Mesenchymal stem cell (in vitro differentiated cells and primary cell): ENCODE data around the gene LPP.

Experiments
- DNase-seq: peaks from one replicate; pipeline ENCODE4 v3.0.0-alpha.2; 2013
- H2AFZ ChIP-seq: one replicate; pipeline ENCODE4 v1.6.1; 2013; ENCODE audit warnings: low read depth, mild to moderate bottlenecking, control low read depth, inconsistent platforms, low read length, moderate library complexity
- H2AK5ac ChIP-seq: 2 replicates; pipeline ENCODE4 v1.6.1; 2013; ENCODE audit warnings: low read length, moderate library complexity, mild to moderate bottlenecking, inconsistent platforms; ENCODE audit not compliant: severe bottlenecking
- H2BK120ac ChIP-seq: one replicate; pipeline ENCODE4 v1.6.1; 2013; ENCODE audit warnings: low read depth, mild to moderate bottlenecking, inconsistent platforms, low read length, moderate library complexity
- H2BK12ac ChIP-seq, 2 experiments: one replicate each; pipeline ENCODE4 v1.6.1; 2013; ENCODE audit warnings: inconsistent platforms in 2 of 2, low read length in 2 of 2, mild to moderate bottlenecking in 2 of 2, moderate library complexity in 2 of 2, control low read depth in 1 of 2
- H2BK15ac ChIP-seq: one replicate; pipeline ENCODE4 v1.6.1; 2013; ENCODE audit warnings: mild to moderate bottlenecking, low read depth, inconsistent platforms; ENCODE audit not compliant: poor library complexity, severe bottlenecking
- H2BK5ac ChIP-seq: 2 replicates; pipeline ENCODE4 v1.6.1; 2013; ENCODE audit warnings: low read depth, mild to moderate bottlenecking, low read length, control low read depth, inconsistent platforms; ENCODE audit not compliant: poor library complexity, severe bottlenecking
- H3K14ac ChIP-seq, 2 experiments: one replicate each; pipeline ENCODE4 v1.6.1; 2013; ENCODE audit warnings: inconsistent platforms in 2 of 2, low read length in 2 of 2, control low read depth in 1 of 2, mild to moderate bottlenecking in 1 of 2, moderate library complexity in 1 of 2
- H3K18ac ChIP-seq, 2 experiments: one replicate each; pipeline ENCODE4 v1.6.1; 2013; ENCODE audit warnings: inconsistent platforms in 2 of 2, low read length in 2 of 2, control low read depth in 1 of 2, low read depth in 1 of 2, mild to moderate bottlenecking in 1 of 2
- H3K23ac ChIP-seq, 2 experiments: one replicate each; pipeline ENCODE4 v1.6.1; 2013; ENCODE audit warnings: inconsistent platforms in 2 of 2, low read length in 2 of 2, mild to moderate bottlenecking in 2 of 2, moderate library complexity in 2 of 2, control low read depth in 1 of 2
- H3K27ac ChIP-seq: 2 replicates; pipeline ENCODE4 v1.5.1; 2013; ENCODE audit warnings: mild to moderate bottlenecking, moderate library complexity, low read length, control low read depth, inconsistent platforms; ENCODE audit not compliant: poor library complexity, severe bottlenecking
- H3K27me3 ChIP-seq, 2 experiments: 2 replicates each; pipeline versions ENCODE4 v1.6.1 to v1.7.0; 2013; ENCODE audit warnings: low read length in 2 of 2, mild to moderate bottlenecking in 2 of 2, moderate library complexity in 2 of 2, control low read depth in 1 of 2, inconsistent platforms in 1 of 2; ENCODE audit not compliant: control insufficient read depth in 1 of 2, insufficient read depth in 1 of 2
- H3K36me3 ChIP-seq, 2 experiments: 2 replicates each; pipeline versions ENCODE4 v1.6.1 to v1.7.0; 2013; ENCODE audit warnings: low read length in 2 of 2, control low read depth in 1 of 2, inconsistent platforms in 1 of 2, low read depth in 1 of 2, mild to moderate bottlenecking in 1 of 2; ENCODE audit not compliant: insufficient read depth in 2 of 2, control insufficient read depth in 1 of 2
- H3K4ac ChIP-seq, 2 experiments: one replicate each; pipeline ENCODE4 v1.6.1; 2013; ENCODE audit warnings: inconsistent platforms in 2 of 2, low read length in 2 of 2, mild to moderate bottlenecking in 2 of 2, moderate library complexity in 2 of 2, control low read depth in 1 of 2, low read depth in 1 of 2
- H3K4me1 ChIP-seq: 2 replicates; pipeline ENCODE4 v1.6.1; 2013; ENCODE audit warnings: low read depth, low read length, control low read depth; ENCODE audit not compliant: control insufficient read depth, insufficient read depth
- H3K4me2 ChIP-seq: 2 replicates; pipeline ENCODE4 v1.6.1; 2013; ENCODE audit warnings: low read length, mild to moderate bottlenecking, inconsistent platforms; ENCODE audit not compliant: poor library complexity, severe bottlenecking
- H3K4me3 ChIP-seq, 2 experiments: 2 replicates each; pipeline versions ENCODE4 v1.5.1 to v1.7.0; 2013; ENCODE audit warnings: low read length in 2 of 2, mild to moderate bottlenecking in 2 of 2, control low read depth in 1 of 2, low read depth in 1 of 2; ENCODE audit not compliant: insufficient read depth in 1 of 2
- H3K79me1 ChIP-seq: replicated peaks from 2 replicates; pipeline ENCODE4 v1.6.1; 2013; ENCODE audit warnings: mild to moderate bottlenecking, control low read depth, low read length, inconsistent platforms; ENCODE audit not compliant: poor library complexity, severe bottlenecking
- H3K9ac ChIP-seq: 2 replicates; pipeline ENCODE4 v1.7.0; 2013; ENCODE audit warnings: mild to moderate bottlenecking, low read length, moderate library complexity
- H3K9me3 ChIP-seq: 2 replicates; pipeline ENCODE4 v1.7.0; 2013; ENCODE audit warnings: mild to moderate bottlenecking, low read length; ENCODE audit not compliant: control insufficient read depth
- H4K8ac ChIP-seq: one replicate; pipeline ENCODE4 v1.6.1; 2013; ENCODE audit warnings: inconsistent platforms, mild to moderate bottlenecking, low read length, moderate library complexity
- H4K91ac ChIP-seq: one replicate; pipeline ENCODE4 v1.6.1; 2013; ENCODE audit warnings: mild to moderate bottlenecking, low read length, inconsistent platforms
- WGBS: methylation state at CpG from one replicate; pipeline ENCODE4 v1.1.7; 2013; ENCODE audit warnings: mixed read lengths; 5-methylcytosine and 5-hydroxymethylcytosine counted together

LPP gene

DNA sequence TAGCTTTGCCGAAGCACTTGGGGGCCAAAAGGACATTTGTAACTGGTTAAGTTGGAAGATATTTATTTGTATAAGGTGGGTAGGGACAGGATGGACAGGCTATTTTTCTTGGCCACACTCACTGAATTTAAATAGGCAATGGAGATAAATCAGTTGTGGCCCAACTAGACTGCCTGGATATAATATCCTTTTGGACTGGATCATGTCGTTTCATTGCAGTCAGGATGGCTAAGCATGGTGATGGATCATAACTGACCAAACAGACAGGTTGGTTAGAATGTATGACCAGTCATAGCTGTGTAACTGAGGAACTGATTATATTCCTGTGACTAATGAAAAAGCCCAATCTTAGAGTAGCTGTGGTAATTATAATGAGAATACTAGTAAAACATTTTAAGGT lies 284.0 kb downstream of the LPP start:
- Histone ChIP-seq H3K36me3 (peaks cover 0 to 8% of the 10 kb centered on the region in 2 experiments), H2AFZ (no peak overlapping the region), H3K4me1 (no peaks in the 10 kb centered on the region), H3K4ac (no peak overlapping the region), H3K4me2 (no peak overlapping the region), H3K23ac (no peak overlapping the region), H3K9ac (no peak overlapping the region), H3K27me3 (no peaks in the 10 kb centered on the region), H4K8ac (no peak overlapping the region), H3K79me1 (peaks cover 14% of the 10 kb centered on the region), H3K9me3 (no peaks in the 10 kb centered on the region), H2BK15ac (no peak overlapping the region), H3K4me3 (no peak overlapping the region), H2BK5ac (no peak overlapping the region), H4K91ac (no peak overlapping the region), H2AK5ac (no peak overlapping the region), H3K27ac (no peak overlapping the region), H3K18ac (peak overlapping the region in 1 of 2 experiments; percentile 60), H2BK12ac (no peak overlapping the region), H3K14ac (no peak overlapping the region), H2BK120ac (no peak overlapping the region)
- DNase-seq = no peak
- 83% methylated on average over 2 of the region's 2 CpGs for WGBS

DNA sequence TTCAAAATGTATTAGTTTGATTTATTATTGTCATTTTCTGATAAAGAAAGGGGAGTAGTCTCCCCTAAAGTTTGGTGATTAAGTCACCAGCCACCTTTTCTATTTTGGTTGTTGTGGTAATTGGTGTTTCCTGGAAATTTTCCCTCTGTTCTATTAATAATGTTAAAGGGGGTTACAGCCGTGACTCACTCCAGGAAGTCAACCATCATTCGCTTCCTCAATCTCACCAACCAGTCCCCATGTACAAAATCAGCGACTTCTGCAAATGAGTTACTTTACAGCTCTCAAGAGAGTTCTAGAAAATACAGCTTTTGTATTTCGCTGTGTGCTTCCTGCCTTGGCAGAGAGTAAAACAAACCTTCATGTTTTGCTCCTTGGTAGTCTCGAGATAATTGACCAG lies 285.1 kb downstream of the LPP start:
- H3K9me3 ChIP-seq = no peaks in the 10 kb centered on the region
- peaks cover 0 to 11% of the 10 kb centered on the region in 2 experiments for H3K36me3 ChIP-seq
- H2BK15ac ChIP-seq = no peak overlapping the region
- H4K8ac ChIP-seq = no peak overlapping the region
- H2AFZ ChIP-seq = no peak overlapping the region
- peaks cover 17% of the 10 kb centered on the region for H3K79me1 ChIP-seq
- no peak overlapping the region for H2BK5ac ChIP-seq
- no peak overlapping the region for H4K91ac ChIP-seq
- H3K4me2 ChIP-seq = no peak overlapping the region
- H3K9ac ChIP-seq = no peak overlapping the region
- H3K4me1 ChIP-seq = no peaks in the 10 kb centered on the region
- no peak overlapping the region for H2AK5ac ChIP-seq
- peak overlapping the region; percentile 47 for H3K27ac ChIP-seq
- no peak overlapping the region for H3K14ac ChIP-seq
- no peak overlapping the region for H2BK120ac ChIP-seq
- H3K27me3 ChIP-seq = no peaks in the 10 kb centered on the region
- no peak overlapping the region for H2BK12ac ChIP-seq
- DNase-seq = peak; percentile 79
- no peak overlapping the region for H3K23ac ChIP-seq
- H3K18ac ChIP-seq = peak overlapping the region in 1 of 2 experiments; percentile 55
- H3K4ac ChIP-seq = no peak overlapping the region
- H3K4me3 ChIP-seq = no peak overlapping the region
- 7% methylated on average over 5 of the region's 5 CpGs for WGBS

- Histone ChIP-seq H3K9me3 (no peaks in the 10 kb centered on the region), H3K36me3 (peaks cover 0 to 11% of the 10 kb centered on the region in 2 experiments), H3K14ac (no peak overlapping the region), H2BK15ac (no peak overlapping the region), H3K4me1 (no peaks in the 10 kb centered on the region), H2BK12ac (no peak overlapping the region), H2AK5ac (no peak overlapping the region), H2BK5ac (no peak overlapping the region), H3K4ac (no peak overlapping the region), H3K27me3 (no peaks in the 10 kb centered on the region), H4K91ac (no peak overlapping the region), H2AFZ (no peak overlapping the region), H4K8ac (no peak overlapping the region), H3K27ac (no peak overlapping the region), H3K18ac (no peak overlapping the region), H3K4me2 (no peak overlapping the region), H3K79me1 (peaks cover 17% of the 10 kb centered on the region), H3K23ac (no peak overlapping the region), H3K4me3 (no peak overlapping the region), H2BK120ac (no peak overlapping the region), H3K9ac (no peak overlapping the region)
- peak; percentile 61 for DNase-seq
- WGBS = 50% methylated on average over 1 of the region's 1 CpG
Measured at GRCh38 chr3:188440340-188440972, 286.5 kb downstream of the LPP start.

- Histone ChIP-seq H3K27ac (no peak overlapping the region), H3K4me3 (no peak overlapping the region), H3K9me3 (no peaks in the 10 kb centered on the region), H3K4me1 (no peaks in the 10 kb centered on the region), H2BK120ac (no peak overlapping the region), H2BK5ac (no peak overlapping the region), H4K91ac (no peak overlapping the region), H2BK12ac (no peak overlapping the region), H3K4ac (no peak overlapping the region), H3K4me2 (no peak overlapping the region), H3K23ac (no peak overlapping the region), H3K36me3 (peaks cover 0 to 11% of the 10 kb centered on the region in 2 experiments), H3K79me1 (peaks cover 19% of the 10 kb centered on the region), H3K9ac (no peak overlapping the region), H3K27me3 (no peaks in the 10 kb centered on the region), H2AK5ac (no peak overlapping the region), H3K14ac (no peak overlapping the region), H3K18ac (no peak overlapping the region), H2AFZ (no peak overlapping the region), H4K8ac (no peak overlapping the region), H2BK15ac (no peak overlapping the region)
- WGBS = 93% methylated on average over 8 of the region's 8 CpGs
- DNase-seq = no peak
Measured at GRCh38 chr3:188442430-188442829, 288.5 kb downstream of the LPP start.
